ENCODE data around the gene DUSP16. TPM values are rescaled to one million over a fixed set of nuclear protein-coding genes. Genes with fewer than 3 reads are reported as not detected.

DUSP16 gene
- total RNA-seq, 1 donor from 2014 or later, result 13.1 TPM

DNA sequence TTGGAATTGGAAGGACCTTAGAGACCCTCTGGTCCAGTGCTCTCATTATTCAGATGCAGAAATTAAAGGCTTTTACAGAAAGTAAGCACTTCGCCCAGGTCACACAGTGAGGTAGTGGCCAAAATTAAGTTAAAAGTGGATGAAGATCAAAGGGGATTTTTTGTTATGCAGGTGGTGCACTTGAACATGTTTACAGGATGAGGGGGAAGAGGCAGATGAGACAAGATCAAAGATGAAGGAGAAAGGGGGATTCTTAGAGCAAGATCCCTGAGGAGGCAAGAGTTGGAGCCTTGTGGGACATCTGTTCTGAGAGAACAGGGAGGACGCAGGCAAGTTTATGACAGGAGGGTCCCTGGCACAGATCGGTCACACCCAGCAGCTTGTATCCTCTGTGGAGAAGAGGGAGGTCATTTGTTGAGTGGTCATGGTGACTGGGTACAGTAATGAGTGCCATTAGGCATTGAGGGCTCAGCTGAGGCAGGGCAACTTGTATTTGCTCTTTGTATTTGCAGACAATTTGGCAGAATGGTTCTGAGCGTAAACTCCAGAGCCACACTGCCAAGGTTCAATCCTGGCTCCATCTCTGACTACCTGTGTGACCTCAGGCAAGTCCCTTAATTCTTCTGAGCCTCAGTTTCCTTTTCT, 121.8 kb downstream of the DUSP16 start:
- DNase-seq, result no peak

GRCh38 chr12:12439636-12440035, 123.0 kb downstream of the DUSP16 start:
- peak; percentile 98 for DNase-seq

GRCh38 chr12:12436831-12437345, 125.8 kb downstream of the DUSP16 start:
- no peak for DNase-seq

- no peak for DNase-seq
These were observed 129.4 kb downstream of the DUSP16 start for GRCh38 chr12:12433203-12433731.

- DNase-seq, result peak; percentile 60
These were observed 130.3 kb downstream of the DUSP16 start for GRCh38 chr12:12432364-12432763.

- no peak for DNase-seq
These were observed 133.6 kb downstream of the DUSP16 start for GRCh38 chr12:12428961-12429657.

DNA sequence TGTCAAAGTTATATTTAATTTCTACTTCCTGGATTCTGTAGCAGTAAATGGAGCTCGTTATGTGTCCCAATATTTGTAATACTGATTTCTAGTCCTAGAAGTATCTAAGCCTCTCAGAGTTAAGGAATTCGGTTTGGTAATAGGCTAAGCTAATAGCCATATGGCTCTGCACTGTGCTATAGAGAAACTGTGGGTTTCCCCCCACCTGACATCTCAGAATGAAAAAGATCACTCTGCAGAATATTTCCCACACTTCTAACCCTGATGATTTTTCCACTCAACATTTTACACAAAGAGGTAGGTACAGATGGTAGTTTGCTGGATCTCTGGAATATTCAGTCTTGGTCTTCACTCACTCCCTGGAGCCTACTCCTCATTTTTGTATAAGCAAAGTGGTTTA, 134.6 kb downstream of the DUSP16 start:
- no peak for DNase-seq

- DNase-seq, result no peak
These were observed 135.1 kb downstream of the DUSP16 start for GRCh38 chr12:12427568-12427967.

- peak; percentile 78 for DNase-seq
These were observed 137.0 kb downstream of the DUSP16 start for GRCh38 chr12:12425616-12426015.

GRCh38 chr12:12425001-12425400, 137.7 kb downstream of the DUSP16 start:
- no peak for DNase-seq

Other genes with a start within 250 kb of the DUSP16 start
- gene MANSC1, start 212.6 kb downstream of the DUSP16 start, total RNA-seq, result 6.8 and 14.8 TPM in 2 replicates
- 2.9 and 7.6 TPM in 2 replicates for gene BORCS5, start 205.8 kb downstream of the DUSP16 start, total RNA-seq
- 37.9 and 42.4 TPM in 2 replicates for gene CREBL2, start 49.0 kb upstream of the DUSP16 start, total RNA-seq
- gene GPR19, start 133.3 kb upstream of the DUSP16 start, total RNA-seq, result 0.17 and 0.84 TPM in 2 replicates
- gene CDKN1B, start 154.5 kb upstream of the DUSP16 start, total RNA-seq, result 67.7 and 75.4 TPM in 2 replicates
- 35.6 and 63.8 TPM in 2 replicates for gene APOLD1, start 222.8 kb upstream of the DUSP16 start, total RNA-seq

Data from dermis blood vessel endothelial cell (primary cell).